Measurements from ENCODE around the gene AHDC1. TPM values are rescaled to one million over a fixed set of nuclear protein-coding genes. Genes with fewer than 3 reads are reported as not detected.

Gene AHDC1
- total and polyA plus RNA-seq, 2 of the 13 experiments (the other 11 are each of a cell fraction or from before 2014, with no cell fraction given): 1.0 to 2.7 TPM

DNA sequence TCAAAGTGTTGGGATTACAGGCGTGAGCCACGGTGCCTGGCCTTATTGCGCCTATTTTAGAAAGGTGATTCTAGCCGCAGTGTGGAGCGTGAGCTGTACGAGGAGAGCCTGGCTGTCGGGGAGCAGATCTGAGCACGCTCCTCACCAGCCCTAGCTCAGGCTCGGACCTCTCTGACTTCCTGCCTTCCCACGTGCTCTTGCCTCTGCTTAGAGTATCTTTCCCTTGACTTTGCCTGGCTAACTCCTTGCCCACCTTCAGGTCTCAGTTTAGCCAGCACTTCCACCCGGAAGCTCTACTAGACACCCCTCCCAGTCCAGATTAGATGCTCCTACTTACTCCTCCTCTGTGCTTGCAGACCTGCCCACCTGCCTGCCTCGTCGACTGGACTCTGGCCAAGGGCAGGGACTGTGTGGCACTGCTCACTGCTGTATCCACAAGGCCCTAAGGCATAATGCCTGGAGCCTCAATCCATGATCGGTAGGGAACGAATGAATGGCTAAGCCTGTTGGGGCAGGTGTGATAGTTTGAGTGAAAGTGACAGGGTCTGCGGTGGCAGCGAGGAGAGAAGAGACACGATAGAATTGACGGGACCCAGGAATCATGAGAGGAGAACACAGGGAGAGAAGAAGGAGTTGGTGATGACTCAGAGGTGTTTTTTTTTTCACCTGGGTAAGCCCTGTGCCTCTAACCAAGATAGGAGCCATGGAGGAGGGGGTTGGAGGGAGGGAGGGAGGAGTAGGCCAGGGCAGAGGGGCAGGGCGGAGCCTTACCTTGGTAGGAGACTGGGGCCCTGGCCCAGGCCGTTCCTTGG, 85.8 kb downstream of the AHDC1 start (continued):
- TF ChIP-seq CENPT (CRISPR knock-in tag; IDR thresholded peaks at IDR 0.05; ENCODE audit: low read depth): no peak
- TF ChIP-seq, protein P1, sequence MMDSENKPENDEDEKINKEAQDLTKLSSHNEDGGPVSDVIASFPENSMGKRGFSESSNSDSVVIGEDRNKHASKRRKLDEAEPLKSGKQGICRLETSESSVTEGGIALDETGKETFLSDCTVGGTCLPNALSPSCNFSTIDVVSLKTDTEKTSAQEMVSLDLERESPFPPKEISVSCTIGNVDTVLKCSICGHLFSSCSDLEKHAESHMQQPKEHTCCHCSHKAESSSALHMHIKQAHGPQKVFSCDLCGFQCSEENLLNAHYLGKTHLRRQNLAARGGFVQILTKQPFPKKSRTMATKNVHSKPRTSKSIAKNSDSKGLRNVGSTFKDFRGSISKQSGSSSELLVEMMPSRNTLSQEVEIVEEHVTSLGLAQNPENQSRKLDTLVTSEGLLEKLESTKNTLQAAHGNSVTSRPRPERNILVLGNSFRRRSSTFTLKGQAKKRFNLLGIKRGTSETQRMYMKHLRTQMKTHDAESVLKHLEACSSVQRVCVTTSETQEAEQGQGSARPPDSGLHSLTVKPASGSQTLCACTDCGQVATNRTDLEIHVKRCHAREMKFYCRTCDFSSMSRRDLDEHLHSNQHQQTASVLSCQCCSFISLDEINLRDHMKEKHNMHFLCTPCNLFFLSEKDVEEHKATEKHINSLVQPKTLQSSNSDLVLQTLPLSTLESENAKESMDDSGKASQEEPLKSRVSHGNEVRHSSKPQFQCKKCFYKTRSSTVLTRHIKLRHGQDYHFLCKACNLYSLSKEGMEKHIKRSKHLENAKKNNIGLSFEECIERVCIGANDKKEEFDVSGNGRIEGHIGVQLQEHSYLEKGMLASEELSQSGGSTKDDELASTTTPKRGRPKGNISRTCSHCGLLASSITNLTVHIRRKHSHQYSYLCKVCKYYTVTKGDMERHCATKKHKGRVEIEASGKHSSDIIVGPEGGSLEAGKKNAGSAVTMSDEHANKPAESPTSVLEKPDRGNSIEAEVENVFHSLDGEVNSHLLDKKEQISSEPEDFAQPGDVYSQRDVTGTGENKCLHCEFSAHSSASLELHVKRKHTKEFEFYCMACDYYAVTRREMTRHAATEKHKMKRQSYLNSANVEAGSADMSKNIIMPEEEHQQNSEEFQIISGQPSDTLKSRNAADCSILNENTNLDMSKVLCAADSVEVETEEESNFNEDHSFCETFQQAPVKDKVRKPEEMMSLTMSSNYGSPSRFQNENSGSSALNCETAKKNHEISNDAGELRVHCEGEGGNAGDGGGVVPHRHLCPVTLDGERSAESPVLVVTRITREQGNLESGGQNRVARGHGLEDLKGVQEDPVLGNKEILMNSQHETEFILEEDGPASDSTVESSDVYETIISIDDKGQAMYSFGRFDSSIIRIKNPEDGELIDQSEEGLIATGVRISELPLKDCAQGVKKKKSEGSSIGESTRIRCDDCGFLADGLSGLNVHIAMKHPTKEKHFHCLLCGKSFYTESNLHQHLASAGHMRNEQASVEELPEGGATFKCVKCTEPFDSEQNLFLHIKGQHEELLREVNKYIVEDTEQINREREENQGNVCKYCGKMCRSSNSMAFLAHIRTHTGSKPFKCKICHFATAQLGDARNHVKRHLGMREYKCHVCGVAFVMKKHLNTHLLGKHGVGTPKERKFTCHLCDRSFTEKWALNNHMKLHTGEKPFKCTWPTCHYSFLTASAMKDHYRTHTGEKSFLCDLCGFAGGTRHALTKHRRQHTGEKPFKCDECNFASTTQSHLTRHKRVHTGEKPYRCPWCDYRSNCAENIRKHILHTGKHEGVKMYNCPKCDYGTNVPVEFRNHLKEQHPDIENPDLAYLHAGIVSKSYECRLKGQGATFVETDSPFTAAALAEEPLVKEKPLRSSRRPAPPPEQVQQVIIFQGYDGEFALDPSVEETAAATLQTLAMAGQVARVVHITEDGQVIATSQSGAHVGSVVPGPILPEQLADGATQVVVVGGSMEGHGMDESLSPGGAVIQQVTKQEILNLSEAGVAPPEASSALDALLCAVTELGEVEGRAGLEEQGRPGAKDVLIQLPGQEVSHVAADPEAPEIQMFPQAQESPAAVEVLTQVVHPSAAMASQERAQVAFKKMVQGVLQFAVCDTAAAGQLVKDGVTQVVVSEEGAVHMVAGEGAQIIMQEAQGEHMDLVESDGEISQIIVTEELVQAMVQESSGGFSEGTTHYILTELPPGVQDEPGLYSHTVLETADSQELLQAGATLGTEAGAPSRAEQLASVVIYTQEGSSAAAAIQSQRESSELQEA (CRISPR knock-in tag; IDR thresholded peaks at IDR 0.05; ENCODE audit: not compliant biosample characterization): peak; percentile 47
- TF ChIP-seq DPF2 (CRISPR knock-in tag; IDR thresholded peaks at IDR 0.05; ENCODE audit: borderline replicate concordance, low read depth): no peak
- TF ChIP-seq NFYC (CRISPR knock-in tag; IDR thresholded peaks at IDR 0.05): no peak
- no peak for TF ChIP-seq TCF7L2 (IDR thresholded peaks at IDR 0.05; ENCODE audit: low read depth, low read length)
- TF ChIP-seq, protein P2, sequence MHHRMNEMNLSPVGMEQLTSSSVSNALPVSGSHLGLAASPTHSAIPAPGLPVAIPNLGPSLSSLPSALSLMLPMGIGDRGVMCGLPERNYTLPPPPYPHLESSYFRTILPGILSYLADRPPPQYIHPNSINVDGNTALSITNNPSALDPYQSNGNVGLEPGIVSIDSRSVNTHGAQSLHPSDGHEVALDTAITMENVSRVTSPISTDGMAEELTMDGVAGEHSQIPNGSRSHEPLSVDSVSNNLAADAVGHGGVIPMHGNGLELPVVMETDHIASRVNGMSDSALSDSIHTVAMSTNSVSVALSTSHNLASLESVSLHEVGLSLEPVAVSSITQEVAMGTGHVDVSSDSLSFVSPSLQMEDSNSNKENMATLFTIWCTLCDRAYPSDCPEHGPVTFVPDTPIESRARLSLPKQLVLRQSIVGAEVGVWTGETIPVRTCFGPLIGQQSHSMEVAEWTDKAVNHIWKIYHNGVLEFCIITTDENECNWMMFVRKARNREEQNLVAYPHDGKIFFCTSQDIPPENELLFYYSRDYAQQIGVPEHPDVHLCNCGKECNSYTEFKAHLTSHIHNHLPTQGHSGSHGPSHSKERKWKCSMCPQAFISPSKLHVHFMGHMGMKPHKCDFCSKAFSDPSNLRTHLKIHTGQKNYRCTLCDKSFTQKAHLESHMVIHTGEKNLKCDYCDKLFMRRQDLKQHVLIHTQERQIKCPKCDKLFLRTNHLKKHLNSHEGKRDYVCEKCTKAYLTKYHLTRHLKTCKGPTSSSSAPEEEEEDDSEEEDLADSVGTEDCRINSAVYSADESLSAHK (CRISPR knock-in tag; IDR thresholded peaks at IDR 0.05; ENCODE audit: borderline replicate concordance): no peak
- TF ChIP-seq MYC (CRISPR knock-in tag; IDR thresholded peaks at IDR 0.05; ENCODE audit: borderline replicate concordance): peak; percentile 46; the same call in 1 of the 2 replicates
- TF ChIP-seq ZBTB38 (CRISPR knock-in tag; IDR thresholded peaks at IDR 0.05): peak; percentile 47; the same call in 1 of the 2 replicates
- TF ChIP-seq PRMT3 (CRISPR knock-in tag; IDR thresholded peaks at IDR 0.05; ENCODE audit: borderline replicate concordance, low read depth): no peak
- TF ChIP-seq THAP11 (CRISPR knock-in tag; IDR thresholded peaks at IDR 0.05): no peak
- no peak for TF ChIP-seq ZNF17 (CRISPR knock-in tag; IDR thresholded peaks at IDR 0.05)
- TF ChIP-seq CREB1 (IDR thresholded peaks at IDR 0.05): no peak
- no peak for TF ChIP-seq CREB1 (CRISPR knock-in tag; IDR thresholded peaks at IDR 0.05)
- no peak for TF ChIP-seq ZNF782 (CRISPR knock-in tag; IDR thresholded peaks at IDR 0.05; ENCODE audit: borderline replicate concordance)
- TF ChIP-seq, protein P3, sequence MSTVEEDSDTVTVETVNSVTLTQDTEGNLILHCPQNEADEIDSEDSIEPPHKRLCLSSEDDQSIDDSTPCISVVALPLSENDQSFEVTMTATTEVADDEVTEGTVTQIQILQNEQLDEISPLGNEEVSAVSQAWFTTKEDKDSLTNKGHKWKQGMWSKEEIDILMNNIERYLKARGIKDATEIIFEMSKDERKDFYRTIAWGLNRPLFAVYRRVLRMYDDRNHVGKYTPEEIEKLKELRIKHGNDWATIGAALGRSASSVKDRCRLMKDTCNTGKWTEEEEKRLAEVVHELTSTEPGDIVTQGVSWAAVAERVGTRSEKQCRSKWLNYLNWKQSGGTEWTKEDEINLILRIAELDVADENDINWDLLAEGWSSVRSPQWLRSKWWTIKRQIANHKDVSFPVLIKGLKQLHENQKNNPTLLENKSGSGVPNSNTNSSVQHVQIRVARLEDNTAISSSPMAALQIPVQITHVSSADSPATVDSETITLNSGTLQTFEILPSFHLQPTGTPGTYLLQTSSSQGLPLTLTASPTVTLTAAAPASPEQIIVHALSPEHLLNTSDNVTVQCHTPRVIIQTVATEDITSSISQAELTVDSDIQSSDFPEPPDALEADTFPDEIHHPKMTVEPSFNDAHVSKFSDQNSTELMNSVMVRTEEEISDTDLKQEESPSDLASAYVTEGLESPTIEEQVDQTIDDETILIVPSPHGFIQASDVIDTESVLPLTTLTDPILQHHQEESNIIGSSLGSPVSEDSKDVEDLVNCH (CRISPR knock-in tag; IDR thresholded peaks at IDR 0.05): no peak
- no peak for TF ChIP-seq SMYD3 (CRISPR knock-in tag; IDR thresholded peaks at IDR 0.05)

Measured in HepG2 (cell line).